ENCODE measurements around the gene MRPL4. TPM values are rescaled to one million over a fixed set of nuclear protein-coding genes. Genes with fewer than 3 reads are reported as not detected.
"Not testable (repeated sequence)": the region's sequence is repeated elsewhere in the genome, so short reads cannot be mapped to it uniquely, and the experiment has no call there.

Gene MRPL4
- total and polyA plus RNA-seq, 2 of the 13 experiments (the other 11 are each of a cell fraction or from before 2014, with no cell fraction given) = 40.6 to 42.5 TPM

GRCh38 chr19:10235409-10235808 lies 16.6 kb upstream of the MRPL4 start:
- not testable (repeated sequence) for BruUV-seq (replicated peaks)
- intact Hi-C loops (cut with micrococcal nuclease; ENCODE audit: unreplicated experiment) = loop anchor here (5.0 kb wide), 1 partner anchor 43 kb away; the partner anchor contains the start of gene DNMT1

GRCh38 chr19:10237702-10238101 lies 14.3 kb upstream of the MRPL4 start:
- Histone ChIP-seq H3K27me3 (ENCODE audit: control insufficient read depth in 1 of 2, insufficient read depth in 2 of 2, low read length in 2 of 2) (no peaks in the 10 kb centered on the region; a peak in 1 of 5 replicates), H4K20me1 (ENCODE audit: insufficient read depth, low read length) (no peaks in the 10 kb centered on the region), H3K36me3 (replicated peaks in 1 of 2; ENCODE audit: control insufficient read depth in 1 of 2, insufficient read depth in 2 of 2, low read length in 2 of 2) (no peaks in the 10 kb centered on the region), H3K79me2 (ENCODE audit: insufficient read depth, low read length) (no peaks in the 10 kb centered on the region), H3K27ac (ENCODE audit: extremely low read length, insufficient read depth, low read length) (no peak overlapping the region), H3K4me3 (replicated peaks in 1 of 3; ENCODE audit: insufficient read depth in 1 of 3, low read depth in 2 of 3, low read length in 3 of 3) (no peak overlapping the region), H3K9ac (ENCODE audit: insufficient read depth, low read depth, low read length) (no peak overlapping the region), H3K4me1 (ENCODE audit: insufficient read depth, low read length) (peaks cover 60% of the 10 kb centered on the region), H3K9me3 (ENCODE audit: low read length) (no peaks in the 10 kb centered on the region), H3K4me2 (ENCODE audit: low read depth, low read length) (0 out of 2 replicates have a peak overlapping the region, but pooled peaks have one; percentile 3), H2AFZ (ENCODE audit: low read length) (no peak overlapping the region)
- DNase-seq (ENCODE audit: low spot score) (no peak), ATAC-seq (peak; percentile 40), FAIRE-seq (no peak)
- ChIA-PET CTCF (ENCODE audit: low intra/inter-chr PET ratio, low total read pairs) (interaction anchor here (0.8 kb wide), 1 partner anchor 13 kb away, joined by 3 read pairs; no protein-coding TSS in a partner anchor), POLR2A (interaction anchor here (1.1 kb wide), 1 partner anchor 14 kb away, joined by 5 read pairs; the partner anchor contains the start of gene MRPL4)
- TF ChIP-seq ZGPAT (CRISPR knock-in tag; IDR thresholded peaks at IDR 0.05) (no peak), PITX1 (CRISPR knock-in tag; IDR thresholded peaks at IDR 0.05) (peak; percentile 0; the same call in 1 of the 2 replicates)
- no TSS peak for BruUV-seq (replicated peaks)
- intact Hi-C loops (cut with micrococcal nuclease; ENCODE audit: unreplicated experiment) (loop anchor here (5.0 kb wide), 1 partner anchor 45 kb away; the partner anchor contains the start of gene DNMT1), in situ Hi-C loops (cut with HindIII; ENCODE audit: extremely low pct_ligation_motif_present, low pct_unique_long_range_greater_than_20kb) (loop anchor here (10.0 kb wide), 1 partner anchor 303 kb away; the partner anchor contains the start of gene OLFM2)
- 55% methylated on average over 6 of the region's 6 CpGs for WGBS (ENCODE audit: low lambda C conversion rate)

More at GRCh38 chr19:10235409-10235808, 16.6 kb upstream of the MRPL4 start:
- H3K4me3 ChIP-seq (replicated peaks in 1 of 3; ENCODE audit: insufficient read depth in 1 of 3, low read depth in 2 of 3, low read length in 3 of 3); H3K79me2 ChIP-seq (ENCODE audit: insufficient read depth, low read length); H3K9ac ChIP-seq (ENCODE audit: insufficient read depth, low read depth, low read length); H3K9me3 ChIP-seq (ENCODE audit: low read length); H3K36me3 ChIP-seq (replicated peaks in 1 of 2; ENCODE audit: control insufficient read depth in 1 of 2, insufficient read depth in 2 of 2, low read length in 2 of 2); H3K27me3 ChIP-seq (ENCODE audit: control insufficient read depth in 1 of 2, insufficient read depth in 2 of 2, low read length in 2 of 2); CTCF ChIA-PET (ENCODE audit: low intra/inter-chr PET ratio, low total read pairs); ATAC-seq; FAIRE-seq; H2AFZ ChIP-seq (ENCODE audit: low read length); H4K20me1 ChIP-seq (ENCODE audit: insufficient read depth, low read length); H3K27ac ChIP-seq (ENCODE audit: extremely low read length, insufficient read depth, low read length); DNase-seq (ENCODE audit: low spot score): not testable (repeated sequence)
- POLR2A ChIA-PET = interaction anchor here (0.6 to 0.9 kb wide), 2 partner anchors 15 to 134 kb away, joined by 3 to 7 read pairs; no protein-coding TSS in a partner anchor
- in situ Hi-C loops (cut with HindIII; ENCODE audit: extremely low pct_ligation_motif_present, low pct_unique_long_range_greater_than_20kb) = loop anchor here (10.0 kb wide), 1 partner anchor 301 kb away; the partner anchor contains the start of gene OLFM2
- peaks cover 64% of the 10 kb centered on the region for H3K4me1 ChIP-seq (ENCODE audit: insufficient read depth, low read length)
- 0 out of 2 replicates have a peak overlapping the region, but pooled peaks have one; percentile 23 for H3K4me2 ChIP-seq (ENCODE audit: low read depth, low read length)
- WGBS (ENCODE audit: low lambda C conversion rate) = 89% methylated on average over 7 of the region's 7 CpGs

All from HepG2 (cell line).